ENCODE measurements around the gene HPCAL4.

HPCAL4 gene

DNA sequence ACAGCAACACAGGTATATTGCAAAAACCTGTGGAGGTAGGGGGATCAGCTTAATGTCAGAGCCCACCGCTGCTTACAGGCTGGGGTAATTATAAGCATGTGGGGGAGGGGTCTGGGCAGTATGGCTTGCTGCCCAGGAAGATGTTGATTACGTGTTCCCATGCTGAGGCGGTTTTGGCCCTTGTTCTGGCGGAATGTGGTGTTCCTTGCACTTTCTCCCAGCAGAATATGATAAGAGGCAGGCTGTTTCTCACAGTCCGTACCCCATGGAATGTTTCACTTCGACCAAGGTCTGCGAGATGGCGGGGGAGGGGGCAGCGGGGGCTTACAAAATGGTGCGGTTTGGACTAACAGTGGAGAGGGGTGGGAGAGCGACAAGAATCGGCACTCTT, 9.8 kb upstream of the HPCAL4 start:
- no peak for DNase-seq (ENCODE audit: low read depth)

DNA sequence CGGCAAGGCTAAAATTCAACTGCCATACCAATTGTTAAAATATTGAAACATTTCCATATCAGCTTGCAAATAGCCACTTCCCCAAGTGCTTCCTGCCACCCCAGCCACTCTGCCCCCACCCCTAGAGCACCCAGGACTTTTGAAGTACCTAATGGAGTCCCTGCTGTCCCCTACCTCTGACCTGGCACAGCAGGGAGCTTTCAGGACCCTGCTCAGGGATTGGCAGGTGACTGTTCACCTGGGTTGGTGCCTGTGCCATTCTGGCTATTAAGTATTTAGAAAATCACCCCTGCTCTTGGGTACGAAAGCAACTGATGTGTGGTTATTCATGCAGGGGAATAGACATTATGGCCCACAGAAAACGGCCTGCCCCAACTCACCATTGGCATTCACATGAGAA, 9.1 kb upstream of the HPCAL4 start:
- DNase-seq (ENCODE audit: low read depth): no peak

DNA sequence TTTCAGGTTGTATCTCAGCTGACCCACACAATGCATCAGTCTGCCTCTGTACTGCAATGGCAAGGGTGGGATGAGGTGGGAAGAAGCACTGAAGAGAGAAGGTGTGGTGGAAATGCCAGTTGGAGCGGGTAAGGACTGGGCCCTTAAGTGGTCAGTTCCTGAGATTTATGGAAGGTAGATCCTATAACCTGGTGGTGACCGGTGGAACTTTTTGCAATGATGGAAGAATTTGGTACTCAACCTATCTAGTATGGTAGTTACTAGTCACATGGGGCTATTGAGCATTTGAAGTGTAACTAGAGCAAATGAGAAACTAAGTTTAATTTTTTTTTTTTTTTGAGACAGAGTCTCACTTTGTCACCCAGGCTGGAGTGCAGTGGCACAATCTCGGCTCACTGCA, 8.2 kb upstream of the HPCAL4 start:
- DNase-seq (ENCODE audit: low read depth): no peak

DNA sequence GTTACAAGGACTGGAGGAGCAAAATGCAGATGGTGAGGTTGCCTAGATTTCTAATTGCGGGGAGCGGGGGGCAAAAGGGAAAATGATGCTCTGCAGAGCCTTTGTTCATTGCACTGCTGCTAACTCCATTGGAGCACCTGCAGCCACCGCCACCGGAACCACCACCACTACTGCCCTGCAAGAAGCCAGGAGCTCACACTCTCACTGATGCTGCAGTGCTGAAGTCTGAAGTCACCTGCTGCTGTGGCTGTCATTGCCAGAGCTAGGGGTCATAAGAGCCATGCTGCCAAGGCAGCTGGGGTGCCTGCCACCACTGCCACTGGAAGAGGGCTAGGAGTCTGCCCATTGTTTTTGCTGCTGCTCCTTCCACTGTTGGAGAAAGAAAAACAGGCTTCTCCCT, 7.3 kb upstream of the HPCAL4 start:
- no peak for DNase-seq (ENCODE audit: low read depth)

DNA sequence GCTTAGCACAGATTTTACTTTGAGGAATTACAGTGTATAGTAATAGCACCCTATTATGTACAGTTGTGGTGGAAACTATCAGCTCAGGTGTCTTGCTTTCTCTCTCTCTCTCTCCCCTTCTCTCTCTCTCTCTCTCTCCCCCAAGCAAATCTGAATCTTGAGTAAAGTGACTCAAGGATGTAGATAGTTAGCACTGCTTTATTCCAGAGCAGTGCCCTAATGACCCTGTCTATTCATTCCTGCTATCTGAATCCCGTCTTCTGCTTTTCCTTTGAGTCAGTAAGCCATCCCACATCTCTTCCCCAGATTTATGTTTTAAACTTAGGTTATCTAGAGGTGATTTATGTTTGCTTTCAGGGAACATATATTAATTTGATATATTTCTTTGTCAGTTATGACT, 5.2 kb upstream of the HPCAL4 start:
- no peak for DNase-seq (ENCODE audit: low read depth)

DNA sequence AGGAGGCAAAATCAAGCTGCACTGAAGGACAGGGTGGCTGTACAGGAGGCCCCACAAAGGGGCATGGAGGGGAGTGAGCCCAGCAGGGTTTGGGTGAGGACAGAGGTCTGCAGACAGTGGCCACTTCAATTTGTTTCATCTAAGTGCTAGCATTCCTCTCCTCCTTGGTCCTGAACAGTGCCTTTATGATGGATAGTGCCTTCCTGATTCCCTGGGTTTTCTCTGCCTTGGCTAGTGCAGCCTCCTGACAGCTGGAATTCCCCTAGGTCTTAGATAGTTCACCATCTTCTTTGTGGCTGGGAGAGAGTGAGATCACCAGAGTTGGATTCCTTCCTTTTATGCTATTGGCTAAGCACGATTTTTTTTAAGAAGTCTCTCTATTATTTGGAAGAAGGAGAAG, 3.8 kb upstream of the HPCAL4 start:
- DNase-seq (ENCODE audit: low read depth): no peak

DNA sequence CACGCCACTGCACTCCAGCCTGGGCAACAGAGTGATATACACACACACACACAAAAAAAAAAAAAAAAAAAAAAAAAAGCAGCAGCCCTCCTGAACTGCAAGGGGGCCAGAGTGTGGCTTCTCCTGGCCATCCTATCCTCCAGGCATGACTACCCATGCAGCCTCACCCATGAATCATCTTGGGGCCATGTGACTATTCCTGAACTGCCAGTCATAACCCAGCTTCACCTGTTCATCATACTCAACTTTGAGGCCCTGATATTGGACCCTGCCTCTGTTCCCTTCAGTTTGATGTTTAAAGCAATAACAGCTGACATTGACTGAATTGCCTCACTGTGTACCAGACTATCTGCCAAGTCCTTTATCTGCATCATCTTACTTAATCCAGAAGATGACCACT, 2.8 kb upstream of the HPCAL4 start:
- no peak for DNase-seq (ENCODE audit: low read depth)

DNA sequence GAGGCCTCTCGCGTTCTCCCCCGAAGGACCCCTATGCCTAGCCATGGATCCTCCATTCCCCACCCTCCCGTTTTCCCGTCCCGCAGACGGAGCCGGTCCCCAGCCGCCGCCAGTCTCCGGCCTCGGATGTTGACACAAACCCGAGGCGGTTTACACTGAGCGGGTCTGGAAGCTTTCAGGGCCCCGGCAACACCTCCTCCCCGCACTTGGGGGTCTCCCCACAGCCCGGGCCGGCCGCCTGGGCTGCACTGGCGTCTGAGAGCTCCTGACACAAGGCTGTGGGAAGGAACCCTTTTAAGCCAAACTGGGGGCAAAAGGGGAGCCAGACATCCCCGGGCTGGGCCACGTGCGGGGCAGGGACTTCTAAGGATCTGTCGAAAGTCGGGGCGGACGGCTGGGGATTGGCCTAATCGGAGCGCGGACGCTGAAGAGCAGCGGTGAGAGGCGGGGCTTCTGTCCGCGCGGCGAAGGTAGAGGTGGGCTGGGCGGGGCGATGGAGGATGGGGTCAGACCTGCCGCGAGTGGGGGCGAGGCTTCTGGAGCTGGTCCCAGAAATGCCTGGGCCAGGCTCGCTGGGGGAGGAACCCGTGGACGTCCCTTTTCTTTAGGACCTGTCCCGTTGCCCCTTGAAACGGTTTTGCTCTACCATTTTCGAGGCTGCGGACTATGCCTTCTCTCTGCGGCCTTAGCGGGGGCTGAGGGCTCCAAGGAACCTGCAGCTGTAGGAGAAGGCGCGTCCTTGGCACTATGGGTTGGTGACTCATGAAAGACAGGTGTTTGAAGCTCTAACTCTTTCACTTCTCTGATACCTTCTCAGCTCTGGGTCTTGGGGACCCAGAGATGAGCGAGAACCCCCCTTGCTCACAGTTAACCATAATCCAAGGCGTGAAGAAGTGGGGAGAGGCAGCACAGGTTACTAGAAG, 1.2 kb upstream of the HPCAL4 start:
- no peak for DNase-seq (ENCODE audit: low read depth)

DNA sequence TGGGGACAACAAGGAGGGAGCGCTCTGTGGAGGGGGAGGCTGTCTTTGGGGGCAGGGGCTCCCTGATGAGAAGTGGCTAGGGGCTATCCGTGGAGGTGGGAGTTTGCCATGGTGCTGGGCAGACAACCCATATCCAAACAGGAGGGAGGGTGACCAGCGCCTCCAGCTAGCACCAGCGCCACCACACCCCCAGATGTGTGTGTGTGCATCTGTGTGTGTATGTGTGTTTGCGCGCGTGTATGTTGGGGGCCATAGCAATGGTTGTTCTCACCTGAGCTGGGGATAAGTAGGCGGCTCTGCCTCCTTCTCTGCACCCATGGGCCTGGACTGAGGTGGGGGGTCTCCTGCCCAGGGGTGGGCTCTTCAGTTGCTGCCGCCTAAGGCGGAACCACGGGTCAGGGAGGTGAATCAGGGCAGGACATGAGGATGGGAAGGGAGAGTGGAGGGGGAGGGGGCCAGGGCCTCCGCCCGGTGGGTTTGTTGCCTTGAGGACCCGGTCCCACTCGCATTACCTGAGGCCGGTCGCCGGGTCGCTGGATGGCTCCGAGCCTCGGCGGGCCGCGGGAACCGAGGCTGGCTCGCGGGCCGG, 345 bp downstream of the HPCAL4 start:
- DNase-seq (ENCODE audit: low read depth): no peak

DNA sequence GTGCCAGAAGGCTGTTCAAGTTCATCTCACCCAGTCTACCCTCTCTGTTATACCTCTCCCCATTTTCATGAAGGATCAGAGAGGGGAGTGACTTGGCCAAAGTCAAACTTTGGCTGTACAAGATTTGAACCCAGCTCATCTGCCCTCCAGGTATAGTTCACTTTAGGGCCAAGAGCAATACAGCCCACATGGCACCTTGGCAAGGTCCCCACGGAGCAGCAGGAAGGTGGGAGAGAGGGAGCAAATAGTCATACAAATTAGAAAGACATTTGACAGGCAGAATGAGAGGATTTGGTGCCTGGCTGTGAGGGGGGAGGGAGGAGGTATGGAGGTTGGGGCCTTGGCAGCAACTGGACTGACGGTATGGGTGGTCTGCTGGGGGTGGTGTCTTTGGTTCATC, 1.0 kb downstream of the HPCAL4 start:
- no peak for DNase-seq (ENCODE audit: low read depth)

DNA sequence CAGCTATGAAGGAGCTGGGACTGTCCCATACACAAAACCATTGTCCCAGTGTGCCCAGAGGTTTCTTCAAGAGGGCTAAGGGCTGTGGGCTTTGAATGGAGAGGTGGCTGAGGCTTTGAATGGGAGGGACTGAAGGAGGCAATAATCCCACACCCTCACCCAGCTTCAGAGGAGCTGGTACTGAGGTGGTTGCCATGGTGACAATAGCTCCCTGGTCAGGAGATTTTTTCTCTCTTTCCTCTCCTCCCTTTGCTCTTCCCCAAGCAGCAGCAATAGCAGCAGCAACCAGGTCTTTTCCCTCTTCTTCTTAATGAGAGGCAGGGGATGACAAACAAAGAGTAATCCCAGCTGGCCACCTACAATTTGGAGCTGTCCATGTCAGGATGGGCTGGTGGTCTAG, 1.6 kb downstream of the HPCAL4 start:
- DNase-seq (ENCODE audit: low read depth): no peak

DNA sequence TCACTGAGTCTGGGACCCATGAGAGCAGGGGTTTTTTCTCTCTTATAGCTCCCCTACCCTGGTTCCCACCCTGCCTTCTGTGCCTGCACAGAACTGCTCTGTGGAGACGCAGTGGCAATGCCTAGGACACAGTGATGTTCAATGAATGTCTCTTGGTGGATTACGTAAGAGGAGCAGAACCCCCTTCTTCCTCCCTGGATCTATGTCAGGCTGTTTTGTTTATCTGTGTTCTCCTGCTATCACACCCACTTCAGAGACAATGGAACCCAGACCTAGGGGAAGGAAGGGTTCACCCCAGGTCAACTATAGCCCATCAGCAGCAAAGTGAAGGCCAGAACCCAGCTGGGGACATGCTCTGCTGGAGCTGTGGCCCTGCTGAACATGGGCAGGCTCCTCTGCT, 2.0 kb downstream of the HPCAL4 start:
- no peak for DNase-seq (ENCODE audit: low read depth)

DNA sequence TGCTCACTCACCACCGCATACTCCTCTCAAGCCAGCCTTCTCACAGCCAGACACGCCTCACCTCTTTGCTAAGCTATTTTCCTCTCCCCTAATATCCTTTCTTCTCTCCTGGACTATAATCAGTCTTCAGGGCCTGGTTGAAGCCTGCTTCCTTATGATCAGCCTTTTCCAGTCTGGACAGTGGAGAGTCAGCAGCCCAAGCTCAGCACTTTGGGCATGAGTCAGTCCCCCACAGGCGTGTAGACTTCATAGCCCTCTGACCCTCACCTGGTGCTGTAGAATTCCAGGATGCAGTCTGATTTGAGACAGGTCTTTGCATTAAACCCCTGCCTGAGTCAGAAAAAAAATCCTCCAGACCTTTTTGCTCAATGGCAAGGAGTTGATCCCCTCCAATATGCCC, 2.5 kb downstream of the HPCAL4 start:
- DNase-seq (ENCODE audit: low read depth): no peak

DNA sequence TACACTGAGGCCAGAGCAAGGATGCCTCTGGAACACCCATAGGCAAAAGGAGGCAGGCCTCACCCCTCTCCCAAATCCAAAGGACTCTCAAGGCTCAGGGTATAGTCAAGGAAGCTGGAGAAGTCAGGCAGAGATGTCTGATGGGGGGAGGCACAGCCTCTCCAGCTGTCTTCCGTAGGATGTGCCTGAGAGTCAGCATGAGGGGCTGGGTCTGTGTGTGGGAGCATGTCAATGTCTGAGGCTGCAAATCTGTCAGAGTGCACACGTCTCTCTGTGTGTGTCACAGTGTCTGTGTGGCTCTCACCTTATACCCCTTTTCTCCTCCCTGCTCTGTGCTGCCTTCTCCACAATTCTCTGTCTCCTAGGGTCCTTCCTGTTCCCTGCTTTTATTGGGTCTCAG, 4.0 kb downstream of the HPCAL4 start:
- no peak for DNase-seq (ENCODE audit: low read depth)

DNA sequence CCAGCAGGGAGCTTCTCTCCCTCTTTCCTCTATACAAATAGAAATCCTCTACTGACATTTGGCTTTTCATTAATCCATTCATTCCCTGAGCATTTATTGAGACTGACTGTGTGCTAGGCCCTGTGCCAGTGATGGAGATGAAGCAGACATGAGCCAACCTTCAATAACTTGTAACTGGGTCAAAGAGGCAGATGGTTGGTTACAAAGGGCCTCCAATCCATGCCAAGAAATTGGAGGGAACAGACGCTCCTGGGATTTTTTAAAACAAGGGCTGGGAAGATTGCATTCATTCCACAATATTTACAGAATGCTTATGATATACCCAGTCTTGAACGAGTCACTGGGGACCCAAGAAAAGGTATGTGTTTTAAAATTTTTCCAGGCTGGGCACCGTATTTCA, 6.2 kb downstream of the HPCAL4 start:
- no peak for DNase-seq (ENCODE audit: low read depth)

DNA sequence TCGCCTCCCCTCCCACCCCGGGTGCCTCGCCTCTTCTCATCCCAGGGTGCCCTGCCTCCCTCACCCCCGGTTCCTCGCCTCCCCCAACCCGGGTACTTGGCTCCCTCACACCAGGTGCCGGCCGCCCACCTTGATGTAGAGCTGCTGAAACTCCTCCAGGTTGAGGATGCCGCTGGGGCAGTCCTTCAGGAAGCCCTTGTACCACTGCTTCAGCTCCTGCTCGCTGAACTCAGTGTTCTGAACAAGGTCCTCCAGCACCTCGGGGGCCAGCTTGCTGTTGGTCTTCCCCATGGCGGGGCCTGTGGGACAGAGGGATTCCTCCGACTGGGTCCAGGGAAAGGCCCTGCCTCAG, 6.9 kb downstream of the HPCAL4 start:
- no peak for DNase-seq (ENCODE audit: low read depth)

DNA sequence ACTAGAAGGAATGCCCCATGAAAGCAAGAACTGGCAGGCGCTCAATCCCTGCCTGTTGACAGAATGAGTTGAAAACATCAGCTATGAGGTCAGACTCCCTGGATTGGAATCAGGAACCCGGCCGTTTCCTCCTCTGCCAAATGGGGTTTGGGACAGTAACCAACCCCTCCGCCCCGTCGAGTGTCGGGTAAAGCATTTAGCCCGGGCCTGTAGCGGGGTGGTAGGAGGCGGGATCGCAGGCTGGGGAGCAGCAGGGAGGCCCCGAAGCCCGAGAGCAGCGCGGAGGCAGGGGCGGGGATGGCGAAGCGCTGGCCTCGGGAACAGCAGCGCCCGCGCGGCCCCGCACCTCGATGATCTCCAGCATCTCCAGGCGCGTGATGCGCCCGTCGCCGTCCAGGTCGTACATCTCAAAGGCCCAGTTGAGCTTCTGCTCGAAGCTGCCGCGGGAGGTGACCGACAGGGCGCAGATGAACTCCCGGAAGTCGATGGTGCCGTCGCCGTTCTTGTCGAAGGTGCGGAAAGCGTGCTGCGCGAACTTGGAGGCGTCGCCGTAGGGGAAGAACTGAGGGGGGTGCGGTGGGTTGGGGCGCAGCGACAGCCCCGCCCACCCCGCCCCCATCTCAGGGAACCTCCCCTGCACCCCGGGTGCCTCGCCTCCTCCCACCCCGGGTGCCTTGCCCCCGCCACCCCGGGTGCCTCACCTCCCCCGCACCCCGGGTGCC, 7.5 kb downstream of the HPCAL4 start:
- DNase-seq (ENCODE audit: low read depth): no peak

DNA sequence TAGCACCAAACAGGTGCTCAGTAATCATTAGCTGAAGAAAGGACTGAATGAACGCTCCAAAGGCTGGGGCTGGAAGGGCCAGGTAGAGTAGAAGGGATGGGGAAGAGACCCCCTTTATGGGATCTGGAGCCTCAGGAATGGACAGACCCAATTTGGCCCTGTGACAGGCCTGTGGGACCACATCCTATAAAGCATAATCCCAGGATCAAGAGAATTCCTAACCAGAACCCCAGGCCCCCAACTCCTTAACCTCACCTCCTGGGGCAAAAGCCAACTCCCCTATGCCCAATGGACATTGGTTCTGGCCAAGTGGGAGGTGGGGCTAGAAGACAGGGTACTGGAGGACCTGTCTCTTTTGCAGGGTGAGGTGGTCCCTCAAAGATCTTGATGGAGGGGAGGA, 9.2 kb downstream of the HPCAL4 start:
- no peak for DNase-seq (ENCODE audit: low read depth)

DNA sequence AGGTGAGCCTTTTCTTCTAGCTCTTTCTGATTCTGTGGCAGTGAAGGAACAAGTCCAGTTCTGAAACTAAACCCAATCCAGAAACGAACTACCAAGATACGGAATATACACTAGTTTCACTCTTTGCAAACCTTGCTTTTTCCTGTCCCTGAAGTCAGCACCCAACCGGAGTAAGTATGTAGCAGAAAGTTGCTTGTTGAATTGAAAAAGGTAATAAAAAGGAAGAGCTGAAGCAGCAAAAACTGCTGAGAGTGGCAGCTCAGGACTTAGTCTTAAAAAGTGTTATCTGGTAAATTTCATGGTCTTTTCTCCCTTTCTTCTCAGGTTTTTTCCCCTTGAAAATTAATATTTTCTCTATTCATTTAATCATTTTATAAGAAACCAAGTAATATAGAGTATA, 9.9 kb downstream of the HPCAL4 start:
- no peak for DNase-seq (ENCODE audit: low read depth)

DNA sequence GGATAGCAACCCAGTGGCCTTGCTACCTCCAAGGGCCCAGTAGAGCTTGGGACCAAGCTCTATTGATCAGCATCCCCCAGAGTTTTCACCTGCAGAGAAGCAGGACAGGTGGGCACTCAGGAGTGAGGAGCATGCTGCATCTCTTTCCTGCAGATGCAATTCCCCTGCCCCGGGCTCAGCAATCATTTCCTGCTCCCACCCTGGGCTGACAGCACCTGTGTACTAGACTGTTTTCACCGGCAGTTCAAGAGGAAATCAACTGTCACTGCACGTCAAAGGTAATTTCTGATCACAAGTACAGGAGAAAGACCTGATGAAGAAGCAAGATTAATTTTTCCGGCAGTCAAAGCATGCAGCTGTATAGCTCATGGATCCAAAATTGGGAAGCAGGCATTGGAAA, 10.5 kb downstream of the HPCAL4 start:
- DNase-seq (ENCODE audit: low read depth): no peak

DNA sequence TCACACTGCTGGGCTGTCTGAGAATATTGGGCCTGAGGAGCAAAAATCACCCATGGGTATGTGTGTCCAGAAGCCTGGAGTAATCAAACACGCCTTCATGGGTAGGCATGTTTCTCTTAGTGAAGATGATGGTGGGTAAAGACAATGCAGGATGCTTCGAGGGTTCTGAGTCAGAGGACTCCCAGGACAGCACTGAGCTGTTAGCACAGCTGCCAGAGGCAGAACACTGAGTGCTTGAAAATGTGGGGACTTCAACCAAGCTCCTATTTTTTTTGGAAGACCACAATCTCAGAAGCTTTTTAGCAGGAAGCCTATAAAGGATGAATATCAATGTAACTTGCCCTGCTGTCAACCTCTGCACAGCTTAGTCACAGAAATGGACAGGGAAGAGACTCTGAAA, 11.4 kb downstream of the HPCAL4 start:
- DNase-seq (ENCODE audit: low read depth): no peak

DNA sequence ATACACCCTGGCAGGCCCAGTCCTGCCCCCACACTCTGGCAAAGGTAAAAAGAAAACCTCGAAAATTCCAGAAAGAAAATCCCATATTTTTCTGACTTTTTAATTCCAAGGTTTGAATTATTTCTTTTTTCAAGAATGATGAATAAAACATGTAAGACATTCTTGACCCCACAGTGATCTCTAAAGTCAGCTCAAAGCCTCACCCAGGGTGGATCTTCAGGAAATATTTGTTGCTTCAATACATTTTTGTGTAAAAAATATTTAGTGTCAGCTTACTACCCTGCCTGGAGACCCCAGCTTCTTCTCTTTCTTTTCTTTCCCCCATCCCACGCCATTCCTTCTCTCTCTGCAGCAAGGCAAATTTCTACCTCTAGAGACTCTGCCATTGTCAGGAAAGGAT, 12.3 kb downstream of the HPCAL4 start:
- DNase-seq (ENCODE audit: low read depth): no peak

DNA sequence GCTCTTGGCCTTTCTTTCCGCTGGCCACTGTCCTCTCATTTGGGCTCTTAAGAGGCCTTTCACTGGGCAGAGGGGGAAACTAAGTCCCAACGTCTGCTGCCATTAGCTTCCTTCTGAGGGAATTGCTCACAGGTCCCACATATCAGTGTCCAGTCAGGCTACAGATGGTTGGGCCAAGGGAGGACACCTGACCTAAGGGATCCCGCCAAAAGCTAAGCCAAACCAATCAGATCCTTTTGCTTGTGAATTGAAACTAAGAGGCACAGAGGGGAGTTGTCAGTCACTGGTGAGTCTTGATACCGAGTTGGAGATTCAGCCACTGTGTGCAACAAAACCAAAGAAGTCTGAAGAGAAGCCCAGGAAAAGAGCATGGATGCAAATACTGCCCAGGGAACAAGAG, 13.6 kb downstream of the HPCAL4 start:
- DNase-seq (ENCODE audit: low read depth): no peak
